Pancreas (tissue), 10 donors: ENCODE results near the gene RIMKLB. TPM values are rescaled to one million over a fixed set of nuclear protein-coding genes. Genes with fewer than 3 reads are reported as not detected.

Source experiments
- ATAC-seq, 4 donors: fragments of 200-7000 bp; cut with Tn5 transposase; one replicate each; pipeline versions ENCODE4 v1.8.0 to v1.9.1; 2020; ENCODE audit warnings: mild to moderate bottlenecking in 4 of 4, moderate library complexity in 4 of 4
- DNase-seq, 6 donors: peaks; one replicate each; pipeline ENCODE4 v3.0.0-alpha.2; 2020
- FAIRE-seq: peaks from 2 replicates; lab custom pipeline; 2012; peaks lifted over from hg19 to GRCh38; lab: Jason Lieb, UNC
- H3K27ac ChIP-seq, 4 donors: fragments of 200-600 bp; sonication (generic); 1 replicate in 3 of 4; 2 replicates in 1 of 4; pipeline versions ENCODE4 v1.5.0 to v1.8.0; 2020
- H3K27me3 ChIP-seq, 4 donors: fragments of 200-600 bp; one replicate each; pipeline ENCODE4 v1.8.0; 2021
- H3K36me3 ChIP-seq, 3 donors: fragments of 200-600 bp; sonication (generic) in 1 of 3; one replicate each; pipeline versions ENCODE4 v1.5.0 to v1.8.0; 2020 to 2021
- H3K4me1 ChIP-seq, 3 donors: fragments of 200-600 bp; one replicate each; pipeline ENCODE4 v1.8.0; 2021
- H3K4me3 ChIP-seq, 4 donors: fragments of 200-600 bp; sonication (generic) in 2 of 4; one replicate each; pipeline versions ENCODE4 v1.5.0 to v1.8.0; 2020 to 2021
- H3K9me3 ChIP-seq, 4 donors: fragments of 200-600 bp; one replicate each; pipeline ENCODE4 v1.8.0; 2021
- CTCF ChIP-seq, 4 donors: fragments of 200-600 bp; sonication (generic) in 3 of 4; IDR thresholded peaks; one replicate each; pipeline versions ENCODE4 v1.5.0 to v1.8.0; 2021; ENCODE audit warnings: antibody characterized with exemption in 4 of 4
- WGBS, 2 donors: extraction: QIAGEN DNeasy Blood & Tissue Kit; methylation state at CpG; one replicate each; pipeline ENCODE4 v1.1.7; 2013; 5-methylcytosine and 5-hydroxymethylcytosine counted together
- intact Hi-C, 3 donors: fragments of 100-400 bp; cut with DNase I; formaldehyde crosslinking; loops; one replicate each; pipeline versions ENCODE4 v1.11.1 to v1.14.2; 2022
- polyA plus RNA-seq, 2 donors: library from polyadenylated mRNA; stranded (reverse); fragments of 200-250 nt; gene quantifications; one replicate each; pipeline ENCODE4 v1.2.3, GENCODE V29; 2013
- total RNA-seq, 6 donors: library from RNA; stranded (reverse); fragmentation: NEBNext Ultra II Directional in 4 of 6; extraction: Animal tissue kit (Norgen Biotek cat#: 25700) in 4 of 6; gene quantifications; one replicate each; pipeline versions ENCODE4 v1.2.1 to v1.2.4, GENCODE V29; 2021 to 2023
- donor health status: healthy with polysubstance abuse.
- donor health status: DM: no; HTN: no; CAD: no; lungs with moderate emphysema.
- donor health status: DM: no; HTN: no; CAD: no.
- donor health status: control.
- donor health status: control.
- donor health status: Bipolar disorder and iron deficiency.
- donor health status: DM: yes; HTN: yes; CAD: no.
- donor health status: DM: no; HTN: no; CAD: no.
- donor health status: DM: no; HTN: no; CAD: no.
- donor health status: DM: yes; HTN: yes; CAD: no.

Gene RIMKLB
- total and polyA plus RNA-seq, 8 donors: 5.1 to 46.2 (median 8.8) TPM

- ATAC-seq (no peak), DNase-seq (no peak), FAIRE-seq (no peak)
- no peaks in the 10 kb centered on the region for H3K27me3 ChIP-seq
- no peak for TF ChIP-seq CTCF (IDR thresholded peaks at IDR 0.05)
- H3K4me1 ChIP-seq: no peaks in the 10 kb centered on the region
- H3K27ac ChIP-seq: no peak overlapping the region
- no peaks in the 10 kb centered on the region for H3K9me3 ChIP-seq
- WGBS, 2 donors: 73 to 74% methylated on average over 3 of the region's 3 CpGs
- no peaks in the 10 kb centered on the region for H3K36me3 ChIP-seq
- intact Hi-C loops: loop anchor here in 1 of 3 donors (10.0 kb wide), 1 partner anchor 394 kb away; no protein-coding TSS in a partner anchor
- H3K4me3 ChIP-seq: no peak overlapping the region
Measured at GRCh38 chr12:8661016-8661415, 36.8 kb upstream of the RIMKLB start.

- DNase-seq (no peak), ATAC-seq (no peak), FAIRE-seq (no peak)
- Histone ChIP-seq H3K36me3 (no peaks in the 10 kb centered on the region), H3K4me1 (no peaks in the 10 kb centered on the region), H3K27me3 (no peaks in the 10 kb centered on the region), H3K9me3 (no peaks in the 10 kb centered on the region), H3K27ac (no peak overlapping the region), H3K4me3 (no peak overlapping the region)
- intact Hi-C loops: loop anchor here in 1 of 3 donors (10.0 kb wide), 1 partner anchor 393 kb away; no protein-coding TSS in a partner anchor
- TF ChIP-seq CTCF (IDR thresholded peaks at IDR 0.05): no peak
- 52 to 67% methylated on average over 3 of the region's 3 CpGs for WGBS, 2 donors
Measured at GRCh38 chr12:8661751-8662150, 36.0 kb upstream of the RIMKLB start.

- ATAC-seq (peak in 2 of 4 donors; percentile 34 to 40), FAIRE-seq (no peak), DNase-seq (no peak)
- no peaks in the 10 kb centered on the region for H3K36me3 ChIP-seq
- intact Hi-C loops: loop anchor here in 1 of 3 donors (10.0 kb wide), 1 partner anchor 392 kb away; no protein-coding TSS in a partner anchor
- no peak within 1 kb of the TSS for H3K4me3 ChIP-seq
- H3K27ac ChIP-seq: no peak within 1 kb of the TSS
- WGBS, 2 donors: 69 to 79% methylated on average over 6 of the region's 6 CpGs
- no peak for TF ChIP-seq CTCF (IDR thresholded peaks at IDR 0.05)
- no peaks in the 10 kb centered on the region for H3K4me1 ChIP-seq
- no peaks in the 10 kb centered on the region for H3K27me3 ChIP-seq
- H3K9me3 ChIP-seq: no peaks in the 10 kb centered on the region
Measured at GRCh38 chr12:8662593-8662992, 35.2 kb upstream of the RIMKLB start, which contains the start of gene MFAP5. Gene MFAP5, minus strand, starts transcription at chr12:8662826. Its CDS starts 722 bp downstream, at chr12:8662104.

- intact Hi-C loops: loop anchor here in 1 of 3 donors (10.0 kb wide), 1 partner anchor 390 kb away; no protein-coding TSS in a partner anchor
- no peaks in the 10 kb centered on the region for H3K4me1 ChIP-seq
- H3K9me3 ChIP-seq: no peaks in the 10 kb centered on the region
- H3K27me3 ChIP-seq: no peaks in the 10 kb centered on the region
- 69 to 75% methylated on average over 5 of the region's 5 CpGs for WGBS, 2 donors
- ATAC-seq (peak in 3 of 4 donors; percentile 14 to 54 (median 51)), FAIRE-seq (no peak), DNase-seq (no peak)
- no peak overlapping the region for H3K4me3 ChIP-seq
- TF ChIP-seq CTCF (IDR thresholded peaks at IDR 0.05): no peak
- H3K27ac ChIP-seq: no peak overlapping the region
- no peaks in the 10 kb centered on the region for H3K36me3 ChIP-seq
Measured at GRCh38 chr12:8664228-8664913, 33.4 kb upstream of the RIMKLB start.

GRCh38 chr12:8665759-8666158 lies 32.0 kb upstream of the RIMKLB start:
- Histone ChIP-seq H3K27me3 (no peaks in the 10 kb centered on the region), H3K36me3 (no peaks in the 10 kb centered on the region), H3K4me1 (no peaks in the 10 kb centered on the region), H3K9me3 (no peaks in the 10 kb centered on the region), H3K4me3 (no peak overlapping the region), H3K27ac (no peak overlapping the region)
- ATAC-seq: no peak
- no peak for TF ChIP-seq CTCF (IDR thresholded peaks at IDR 0.05)
- intact Hi-C loops: loop anchor here in 1 of 3 donors (10.0 kb wide), 1 partner anchor 389 kb away; no protein-coding TSS in a partner anchor
- WGBS, 2 donors: 62 to 71% methylated on average over 4 of the region's 4 CpGs
- DNase-seq: no peak
- no peak for FAIRE-seq
